GM18511 (cell line): ENCODE data around the gene TMED3.

Experiments
- ATAC-seq: cut with Tn5 transposase; IDR thresholded peaks from one replicate; pipeline ENCODE4 v1.9.1; 2021; ENCODE audit warnings: mild to moderate bottlenecking, moderate library complexity; ENCODE audit not compliant: unreplicated experiment

The TMED3 gene

GRCh38 chr15:79310985-79311900 is at the start of gene TMED3:
TMED3 (plus strand) TSS chr15:79311112; CDS start chr15:79311250, 138 bp downstream.
- ATAC-seq = peak; percentile 95

GRCh38 chr15:79261836-79262235 is 49.1 kb upstream of the TMED3 start:
- ATAC-seq = no peak

- ATAC-seq = no peak
Observed at GRCh38 chr15:79265167-79265566, 45.7 kb upstream of the TMED3 start.

GRCh38 chr15:79265987-79266579 is 44.8 kb upstream of the TMED3 start:
- ATAC-seq = no peak

GRCh38 chr15:79282371-79283251 is 28.3 kb upstream of the TMED3 start, which contains the start of gene ANKRD34C:
ANKRD34C (plus strand) TSS chr15:79282722; CDS start chr15:79293285, 10,563 bp downstream.
- ATAC-seq = no peak

GRCh38 chr15:79283252-79284048 is 27.5 kb upstream of the TMED3 start:
- no peak for ATAC-seq

GRCh38 chr15:79290642-79291275 is 20.2 kb upstream of the TMED3 start:
- ATAC-seq = no peak

- no peak for ATAC-seq
Observed at GRCh38 chr15:79292011-79292410, 18.9 kb upstream of the TMED3 start.

- no peak for ATAC-seq
Observed at GRCh38 chr15:79294075-79294474, 16.8 kb upstream of the TMED3 start.

GRCh38 chr15:79296583-79296982 is 14.3 kb upstream of the TMED3 start:
- ATAC-seq = no peak

GRCh38 chr15:79299126-79299840 is 11.6 kb upstream of the TMED3 start:
- ATAC-seq = no peak

GRCh38 chr15:79299841-79300235 is 11.1 kb upstream of the TMED3 start:
- no peak for ATAC-seq

- no peak for ATAC-seq
Observed at GRCh38 chr15:79307251-79307650, 3.7 kb upstream of the TMED3 start.

GRCh38 chr15:79308874-79309273 is 2.0 kb upstream of the TMED3 start:
- ATAC-seq = no peak

- peak; percentile 42 for ATAC-seq
Observed at GRCh38 chr15:79310612-79310984, 314 bp upstream of the TMED3 start.

GRCh38 chr15:79311901-79312553 is 1.1 kb downstream of the TMED3 start:
- no peak for ATAC-seq

- no peak for ATAC-seq
Observed at GRCh38 chr15:79314186-79314585, 3.3 kb downstream of the TMED3 start.

GRCh38 chr15:79314811-79315210 is 3.9 kb downstream of the TMED3 start:
- no peak for ATAC-seq
